ENCODE measurements around the gene CLEC9A. TPM values are rescaled to one million over a fixed set of nuclear protein-coding genes. Genes with fewer than 3 reads are reported as not detected.

Gene CLEC9A
- polyA plus RNA-seq, 3 donors = 0.07 to 0.59 TPM; not detected in 1

DNA sequence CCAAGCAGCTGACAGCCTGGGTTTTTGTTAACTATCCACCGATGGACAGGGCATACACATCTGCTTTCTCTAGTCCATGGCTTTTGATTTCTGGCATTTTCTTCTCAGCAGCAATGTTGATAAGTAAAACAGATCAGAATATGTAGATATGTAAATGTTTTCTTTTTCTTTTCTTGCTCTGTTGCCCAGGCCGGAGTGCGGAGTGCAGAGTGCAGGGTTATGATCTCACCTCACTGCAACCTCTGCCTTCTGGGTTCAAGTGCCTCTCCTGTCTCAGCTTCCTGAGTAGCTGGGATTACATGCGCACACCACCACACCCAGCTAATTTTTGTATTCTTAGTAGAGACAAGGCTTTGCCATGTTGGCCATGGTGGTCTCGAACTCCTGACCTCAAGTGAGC lies 27.9 kb downstream of the CLEC9A start:
- no peak overlapping the region for H3K4me3 Mint-ChIP-seq

DNA sequence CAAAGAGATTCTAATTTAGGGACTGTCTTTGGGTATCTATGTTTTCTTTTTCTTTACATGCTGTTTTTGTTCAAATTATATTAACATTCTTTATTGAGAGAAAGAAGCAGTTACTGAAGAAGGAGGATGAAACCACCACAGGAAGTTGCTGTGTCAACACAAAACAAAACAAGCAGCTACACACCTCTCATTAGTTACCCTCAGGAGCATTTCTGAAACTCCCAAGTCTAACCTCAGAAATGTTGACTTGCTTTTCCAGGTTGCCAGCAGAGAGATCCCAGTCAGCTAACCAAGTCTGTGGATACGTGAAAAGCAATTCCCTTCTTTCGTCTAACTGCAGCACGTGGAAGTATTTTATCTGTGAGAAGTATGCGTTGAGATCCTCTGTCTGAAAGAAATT lies 34.8 kb downstream of the CLEC9A start:
- H3K27me3 Mint-ChIP-seq (ENCODE audit: low read depth in 3 of 3) = no peaks in the 10 kb centered on the region
- peaks cover 47% of the 10 kb centered on the region for H3K4me1 Mint-ChIP-seq
- H3K9me3 Mint-ChIP-seq = peaks cover 0 to 3% (median 0%) of the 10 kb centered on the region in 7 donors

More for the DNA sequence above, 27.9 kb downstream of the CLEC9A start:
- Histone ChIP-seq H3K4me1 (ENCODE audit: control insufficient read depth in 1 of 2, insufficient read depth in 2 of 2, low read length in 2 of 2) (peaks cover 0 to 5% of the 10 kb centered on the region in 2 donors), H3K27ac (ENCODE audit: low read depth in 1 of 2, low read length in 2 of 2) (no peak overlapping the region), H3K79me2 (ENCODE audit: insufficient read depth, low read length) (no peaks in the 10 kb centered on the region), H3K9me3 (replicated peaks in 1 of 2; ENCODE audit: control insufficient read depth in 1 of 2, insufficient read depth in 1 of 2, low read length in 2 of 2) (no peaks in the 10 kb centered on the region), H3K4me2 (replicated peaks; ENCODE audit: extremely low read depth, low read length, poor library complexity, severe bottlenecking) (no peak overlapping the region), H3K4me3 (replicated peaks in 1 of 3; ENCODE audit: low read depth in 2 of 3, low read length in 3 of 3) (no peak overlapping the region), H4K20me1 (ENCODE audit: insufficient read depth, low read length) (no peaks in the 10 kb centered on the region), H2AFZ (ENCODE audit: insufficient read depth, low read depth, low read length, poor library complexity, severe bottlenecking) (no peak overlapping the region), H3K9ac (ENCODE audit: insufficient read depth, low read length, poor library complexity, severe bottlenecking) (no peak overlapping the region), H3K36me3 (replicated peaks in 1 of 2; ENCODE audit: control insufficient read depth in 1 of 2, insufficient read depth in 2 of 2, low read length in 2 of 2) (no peaks in the 10 kb centered on the region), H3K27me3 (ENCODE audit: control insufficient read depth in 2 of 2, insufficient read depth in 2 of 2, low read length in 2 of 2) (no peaks in the 10 kb centered on the region)
- intact Hi-C loops (cut with micrococcal nuclease) = no loop called here
- H3K27ac Mint-ChIP-seq = peak overlapping the region in 1 of 7 donors; percentile 30
- no peaks in the 10 kb centered on the region for H3K9me3 Mint-ChIP-seq
- H3K4me1 Mint-ChIP-seq = peaks cover 16% of the 10 kb centered on the region
- H3K27me3 Mint-ChIP-seq (ENCODE audit: low read depth in 3 of 3) = no peaks in the 10 kb centered on the region
- 100% methylated on average over 2 of the region's 5 CpGs for WGBS (ENCODE audit: insufficient coverage)
- DNase-seq = no peak
- TF ChIP-seq, protein P1, sequence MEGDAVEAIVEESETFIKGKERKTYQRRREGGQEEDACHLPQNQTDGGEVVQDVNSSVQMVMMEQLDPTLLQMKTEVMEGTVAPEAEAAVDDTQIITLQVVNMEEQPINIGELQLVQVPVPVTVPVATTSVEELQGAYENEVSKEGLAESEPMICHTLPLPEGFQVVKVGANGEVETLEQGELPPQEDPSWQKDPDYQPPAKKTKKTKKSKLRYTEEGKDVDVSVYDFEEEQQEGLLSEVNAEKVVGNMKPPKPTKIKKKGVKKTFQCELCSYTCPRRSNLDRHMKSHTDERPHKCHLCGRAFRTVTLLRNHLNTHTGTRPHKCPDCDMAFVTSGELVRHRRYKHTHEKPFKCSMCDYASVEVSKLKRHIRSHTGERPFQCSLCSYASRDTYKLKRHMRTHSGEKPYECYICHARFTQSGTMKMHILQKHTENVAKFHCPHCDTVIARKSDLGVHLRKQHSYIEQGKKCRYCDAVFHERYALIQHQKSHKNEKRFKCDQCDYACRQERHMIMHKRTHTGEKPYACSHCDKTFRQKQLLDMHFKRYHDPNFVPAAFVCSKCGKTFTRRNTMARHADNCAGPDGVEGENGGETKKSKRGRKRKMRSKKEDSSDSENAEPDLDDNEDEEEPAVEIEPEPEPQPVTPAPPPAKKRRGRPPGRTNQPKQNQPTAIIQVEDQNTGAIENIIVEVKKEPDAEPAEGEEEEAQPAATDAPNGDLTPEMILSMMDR (IDR thresholded peaks at IDR 0.05) = no peak
- no peaks in the 10 kb centered on the region for H3K36me3 Mint-ChIP-seq

More for the DNA sequence above, 34.8 kb downstream of the CLEC9A start:
- Mint-ChIP-seq H3K4me3 (no peak overlapping the region), H3K36me3 (peaks cover 1 to 2% of the 10 kb centered on the region in 2 donors), H3K27ac (peak overlapping the region in 1 of 7 donors; percentile 23)
- Histone ChIP-seq H3K9me3 (replicated peaks in 1 of 2; ENCODE audit: control insufficient read depth in 1 of 2, insufficient read depth in 1 of 2, low read length in 2 of 2) (no peaks in the 10 kb centered on the region), H3K27ac (ENCODE audit: low read depth in 1 of 2, low read length in 2 of 2) (no peak overlapping the region), H3K36me3 (replicated peaks in 1 of 2; ENCODE audit: control insufficient read depth in 1 of 2, insufficient read depth in 2 of 2, low read length in 2 of 2) (no peaks in the 10 kb centered on the region), H3K4me3 (replicated peaks in 1 of 3; ENCODE audit: low read depth in 2 of 3, low read length in 3 of 3) (no peak overlapping the region), H2AFZ (ENCODE audit: insufficient read depth, low read depth, low read length, poor library complexity, severe bottlenecking) (peak overlapping the region; percentile 31), H3K79me2 (ENCODE audit: insufficient read depth, low read length) (no peaks in the 10 kb centered on the region), H3K9ac (ENCODE audit: insufficient read depth, low read length, poor library complexity, severe bottlenecking) (no peak overlapping the region), H4K20me1 (ENCODE audit: insufficient read depth, low read length) (no peaks in the 10 kb centered on the region), H3K4me1 (ENCODE audit: control insufficient read depth in 1 of 2, insufficient read depth in 2 of 2, low read length in 2 of 2) (peaks cover 37 to 48% of the 10 kb centered on the region in 2 donors), H3K27me3 (ENCODE audit: control insufficient read depth in 2 of 2, insufficient read depth in 2 of 2, low read length in 2 of 2) (no peaks in the 10 kb centered on the region), H3K4me2 (replicated peaks; ENCODE audit: extremely low read depth, low read length, poor library complexity, severe bottlenecking) (no peak overlapping the region)
- intact Hi-C loops (cut with micrococcal nuclease) = loop anchor here (5.0 to 10.0 kb wide), 2 partner anchors 38 to 70 kb away; partner anchors contain the start of gene CLEC7A (in 1 of the 2)
- TF ChIP-seq, protein P1 (IDR thresholded peaks at IDR 0.05) = no peak
- 80% methylated on average over 1 of the region's 4 CpGs for WGBS (ENCODE audit: insufficient coverage)
- no peak for DNase-seq
